Measurements from ENCODE around the gene ECE1.

The ECE1 gene

GRCh38 chr1:21331752-21332478 lies 41.7 kb upstream of the ECE1 start:
- CTCF ChIA-PET = interaction anchor here (0.7 to 2.4 kb wide), 5 partner anchors 32 to 77 kb away, joined by 3 to 16 read pairs (median 3); partner anchors contain the start of gene ECE1
- no peak overlapping the region for H3K27ac Mint-ChIP-seq
- H3K4me3 Mint-ChIP-seq = no peak overlapping the region
- no peaks in the 10 kb centered on the region for H3K27me3 Mint-ChIP-seq
- no peaks in the 10 kb centered on the region for H3K9me3 Mint-ChIP-seq
- peaks cover 19% of the 10 kb centered on the region for H3K36me3 Mint-ChIP-seq
- H3K4me1 Mint-ChIP-seq = peaks cover 89% of the 10 kb centered on the region
- no peak for DNase-seq

GRCh38 chr1:21330544-21330943 lies 40.3 kb upstream of the ECE1 start:
- CTCF ChIA-PET = interaction anchor here (1.4 to 1.8 kb wide), 2 partner anchors 15 to 61 kb away, joined by 4 to 6 read pairs; no protein-coding TSS in a partner anchor
- Mint-ChIP-seq H3K36me3 (peaks cover 19% of the 10 kb centered on the region), H3K4me3 (no peak overlapping the region), H3K9me3 (no peaks in the 10 kb centered on the region), H3K27me3 (no peaks in the 10 kb centered on the region), H3K4me1 (peaks cover 92% of the 10 kb centered on the region), H3K27ac (no peak overlapping the region)
- DNase-seq = no peak

- Mint-ChIP-seq H3K27ac (peak overlapping the region; percentile 86), H3K4me1 (peaks cover 92% of the 10 kb centered on the region), H3K9me3 (no peaks in the 10 kb centered on the region), H3K4me3 (no peak overlapping the region), H3K27me3 (no peaks in the 10 kb centered on the region), H3K36me3 (peaks cover 18% of the 10 kb centered on the region)
- CTCF ChIA-PET = no interaction called here
- no peak for DNase-seq
Measured at GRCh38 chr1:21329209-21329844, 39.1 kb upstream of the ECE1 start.

- Mint-ChIP-seq H3K27me3 (no peaks in the 10 kb centered on the region), H3K9me3 (no peaks in the 10 kb centered on the region), H3K4me3 (no peak overlapping the region), H3K4me1 (peaks cover 92% of the 10 kb centered on the region), H3K27ac (peak overlapping the region; percentile 75), H3K36me3 (peaks cover 18% of the 10 kb centered on the region)
- DNase-seq = no peak
- CTCF ChIA-PET = interaction anchor here (5.4 kb wide), 1 partner anchor 57 kb away, joined by 26 read pairs; no protein-coding TSS in a partner anchor
Measured at GRCh38 chr1:21327566-21328323, 37.5 kb upstream of the ECE1 start.

GRCh38 chr1:21326861-21327344 lies 36.6 kb upstream of the ECE1 start:
- Mint-ChIP-seq H3K27ac (peak overlapping the region; percentile 75), H3K27me3 (no peaks in the 10 kb centered on the region), H3K36me3 (peaks cover 18% of the 10 kb centered on the region), H3K4me3 (no peak overlapping the region), H3K9me3 (no peaks in the 10 kb centered on the region), H3K4me1 (peaks cover 93% of the 10 kb centered on the region)
- CTCF ChIA-PET = interaction anchor here (5.4 to 6.6 kb wide), 2 partner anchors 33 to 57 kb away, joined by 26 to 38 read pairs; no protein-coding TSS in a partner anchor
- DNase-seq = no peak

- CTCF ChIA-PET = interaction anchor here (1.2 to 6.6 kb wide), 8 partner anchors 8 to 81 kb away, joined by 3 to 38 read pairs (median 9); no protein-coding TSS in a partner anchor
- Mint-ChIP-seq H3K27ac (peak overlapping the region; percentile 92), H3K9me3 (no peaks in the 10 kb centered on the region), H3K36me3 (peaks cover 16% of the 10 kb centered on the region), H3K4me3 (peak overlapping the region; percentile 45), H3K27me3 (no peaks in the 10 kb centered on the region), H3K4me1 (peaks cover 87% of the 10 kb centered on the region)
- DNase-seq = no peak
Measured at GRCh38 chr1:21325731-21326387, 35.6 kb upstream of the ECE1 start.

GRCh38 chr1:21325231-21325718 lies 35.0 kb upstream of the ECE1 start:
- Mint-ChIP-seq H3K27ac (peak overlapping the region; percentile 92), H3K27me3 (no peaks in the 10 kb centered on the region), H3K36me3 (peaks cover 17% of the 10 kb centered on the region), H3K4me1 (peaks cover 83% of the 10 kb centered on the region), H3K4me3 (peak overlapping the region; percentile 45), H3K9me3 (no peaks in the 10 kb centered on the region)
- no peak for DNase-seq
- CTCF ChIA-PET = interaction anchor here (1.2 to 6.6 kb wide), 11 partner anchors 8 to 81 kb away, joined by 3 to 38 read pairs (median 6); no protein-coding TSS in a partner anchor

- no peaks in the 10 kb centered on the region for H3K27me3 Mint-ChIP-seq
- peak overlapping the region; percentile 45 for H3K4me3 Mint-ChIP-seq
- CTCF ChIA-PET = interaction anchor here (0.6 to 6.6 kb wide), 13 partner anchors 9 to 106 kb away, joined by 3 to 38 read pairs (median 5); no protein-coding TSS in a partner anchor
- DNase-seq = peak; percentile 65
- H3K9me3 Mint-ChIP-seq = no peaks in the 10 kb centered on the region
- H3K36me3 Mint-ChIP-seq = peaks cover 21% of the 10 kb centered on the region
- H3K4me1 Mint-ChIP-seq = peaks cover 81% of the 10 kb centered on the region
- peak overlapping the region; percentile 92 for H3K27ac Mint-ChIP-seq
Measured at GRCh38 chr1:21324368-21325141, 34.3 kb upstream of the ECE1 start.

- Mint-ChIP-seq H3K9me3 (no peaks in the 10 kb centered on the region), H3K27me3 (no peaks in the 10 kb centered on the region), H3K4me3 (no peak overlapping the region), H3K36me3 (peaks cover 10% of the 10 kb centered on the region), H3K4me1 (peaks cover 70% of the 10 kb centered on the region), H3K27ac (no peak overlapping the region)
- CTCF ChIA-PET = interaction anchor here (1.1 to 6.6 kb wide), 5 partner anchors 10 to 53 kb away, joined by 3 to 38 read pairs (median 12); no protein-coding TSS in a partner anchor
- DNase-seq = no peak
Measured at GRCh38 chr1:21323091-21323490, 32.8 kb upstream of the ECE1 start.

GRCh38 chr1:21322681-21323016 lies 32.4 kb upstream of the ECE1 start:
- Mint-ChIP-seq H3K27me3 (no peaks in the 10 kb centered on the region), H3K9me3 (no peaks in the 10 kb centered on the region), H3K27ac (peak overlapping the region; percentile 64), H3K4me1 (peaks cover 66% of the 10 kb centered on the region), H3K4me3 (no peak overlapping the region), H3K36me3 (peaks cover 8% of the 10 kb centered on the region)
- CTCF ChIA-PET = interaction anchor here (1.0 to 6.6 kb wide), 4 partner anchors 12 to 52 kb away, joined by 3 to 38 read pairs (median 14); no protein-coding TSS in a partner anchor
- no peak for DNase-seq

- Mint-ChIP-seq H3K27me3 (no peaks in the 10 kb centered on the region), H3K9me3 (no peaks in the 10 kb centered on the region), H3K36me3 (peaks cover 8% of the 10 kb centered on the region), H3K4me3 (no peak overlapping the region), H3K27ac (peak overlapping the region; percentile 64), H3K4me1 (peaks cover 60% of the 10 kb centered on the region)
- no peak for DNase-seq
- CTCF ChIA-PET = interaction anchor here (1.0 to 6.6 kb wide), 5 partner anchors 9 to 52 kb away, joined by 3 to 38 read pairs (median 3); no protein-coding TSS in a partner anchor
Measured at GRCh38 chr1:21321963-21322680, 31.9 kb upstream of the ECE1 start.

GRCh38 chr1:21320410-21321108 lies 30.3 kb upstream of the ECE1 start:
- no peak overlapping the region for H3K4me3 Mint-ChIP-seq
- CTCF ChIA-PET = interaction anchor here (1.3 to 6.6 kb wide), 5 partner anchors 8 to 65 kb away, joined by 3 to 38 read pairs (median 5); no protein-coding TSS in a partner anchor
- no peak overlapping the region for H3K27ac Mint-ChIP-seq

More at GRCh38 chr1:21320410-21321108, 30.3 kb upstream of the ECE1 start:
- Mint-ChIP-seq H3K27me3 (no peaks in the 10 kb centered on the region), H3K9me3 (no peaks in the 10 kb centered on the region), H3K4me1 (peaks cover 45% of the 10 kb centered on the region), H3K36me3 (peaks cover 12% of the 10 kb centered on the region)
- no peak for DNase-seq
